ENCODE results near the gene SMPD3.

GRCh38 chr16:68324780-68325357 lies 123.4 kb downstream of the SMPD3 start:
- TF ChIP-seq CTCF (IDR thresholded peaks at IDR 0.05): no peak
- TF ChIP-seq POLR2A (IDR thresholded peaks at IDR 0.05): no peak
- TF ChIP-seq EP300 (IDR thresholded peaks at IDR 0.05): no peak
